GM12891 (cell line): ENCODE data around the gene GPR153.
A peak's percentile ranks its signal among the peaks of the same experiment; 100 is the strongest.

Experiments used
- DNase-seq: peaks from one replicate; pipeline ENCODE4 v3.0.0; 2011; ENCODE audit warnings: low spot score; ENCODE audit not compliant: insufficient read length
- FAIRE-seq: peaks from 2 replicates; lab custom pipeline; 2011; peaks lifted over from hg19 to GRCh38; lab: Jason Lieb, UNC
- PAX5 ChIP-seq: IDR thresholded peaks from 2 replicates; pipeline ENCODE4 v1.6.1; 2011; ENCODE audit warnings: low read length, moderate library complexity, mild to moderate bottlenecking; ENCODE audit not compliant: insufficient read depth, severe bottlenecking
- POLR2A ChIP-seq: IDR thresholded peaks from 2 replicates; pipeline ENCODE4 v1.6.1; 2011; ENCODE audit warnings: low read depth, low read length, control low read depth
- POLR2AphosphoS5 ChIP-seq: IDR thresholded peaks from 2 replicates; pipeline ENCODE4 v1.6.1; 2011; ENCODE audit warnings: low read depth, low read length, control low read depth
- POU2F2 ChIP-seq: IDR thresholded peaks from 2 replicates; pipeline ENCODE4 v1.6.1; 2011; ENCODE audit warnings: low read depth, mild to moderate bottlenecking, control low read depth, low read length, moderate library complexity
- SPI1 ChIP-seq: IDR thresholded peaks from 2 replicates; pipeline ENCODE4 v1.6.1; 2011; ENCODE audit warnings: low read depth, low read length, control low read depth
- TAF1 ChIP-seq: IDR thresholded peaks from 2 replicates; pipeline ENCODE4 v1.6.1; 2011; ENCODE audit warnings: low read depth, low read length, control low read depth

GPR153 gene

GRCh38 chr1:6208723-6209660 is 51.9 kb downstream of the GPR153 start:
- FAIRE-seq: peak; percentile 82
- TF ChIP-seq POLR2A (no peak), PAX5 (no peak)
- DNase-seq: peak; percentile 61

GRCh38 chr1:6207921-6208320 is 53.0 kb downstream of the GPR153 start:
- FAIRE-seq (no peak), DNase-seq (no peak)

GRCh38 chr1:6207075-6207885 is 53.6 kb downstream of the GPR153 start:
- FAIRE-seq (peak; percentile 52), DNase-seq (no peak)
- TF ChIP-seq SPI1: no peak

More at GRCh38 chr1:6207921-6208320, 53.0 kb downstream of the GPR153 start:
- TF ChIP-seq POLR2A (no peak), POLR2AphosphoS5 (no peak), TAF1 (no peak), PAX5 (no peak), POU2F2 (no peak)

- no peak for FAIRE-seq
These were observed 54.4 kb downstream of the GPR153 start for GRCh38 chr1:6206520-6206855.

GRCh38 chr1:6205849-6206519 is 54.9 kb downstream of the GPR153 start, which contains the start of gene RNF207:
Gene RNF207, plus strand, starts transcription at chr1:6206119. Its CDS starts 417 bp downstream, at chr1:6206536.
- TF ChIP-seq POLR2AphosphoS5: peak; percentile 58
- TF ChIP-seq POU2F2: no peak
- TF ChIP-seq PAX5: no peak
- peak; percentile 47; the same call in 1 of the 2 replicates for TF ChIP-seq TAF1
- TF ChIP-seq POLR2A: peak; percentile 69
- FAIRE-seq (peak; percentile 89), DNase-seq (peak; percentile 86)

More at GRCh38 chr1:6206520-6206855, 54.4 kb downstream of the GPR153 start:
- no peak for DNase-seq
- TF ChIP-seq PAX5: no peak
- TF ChIP-seq TAF1: no peak
- no peak for TF ChIP-seq SPI1
- no peak for TF ChIP-seq POU2F2
- TF ChIP-seq POLR2A: no peak
- TF ChIP-seq POLR2AphosphoS5: no peak

GRCh38 chr1:6202256-6202655 is 58.6 kb downstream of the GPR153 start:
- FAIRE-seq (no peak), DNase-seq (no peak)
- TF ChIP-seq POLR2AphosphoS5 (no peak), SPI1 (no peak), PAX5 (no peak), POU2F2 (no peak), TAF1 (no peak), POLR2A (no peak)

- no peak for TF ChIP-seq POU2F2
- no peak for TF ChIP-seq TAF1
- FAIRE-seq: no peak
- no peak for DNase-seq
These were observed 60.6 kb downstream of the GPR153 start for GRCh38 chr1:6200188-6200809.

- peak; percentile 96 for FAIRE-seq
- TF ChIP-seq POLR2AphosphoS5: peak; percentile 89
- TF ChIP-seq TAF1: peak; percentile 97
- TF ChIP-seq POU2F2: peak; percentile 97
- peak; percentile 62 for TF ChIP-seq SPI1
- TF ChIP-seq PAX5: no peak
- peak; percentile 85 for TF ChIP-seq POLR2A
- DNase-seq: peak; percentile 88
These were observed 61.4 kb downstream of the GPR153 start, which contains the start of gene RPL22 for GRCh38 chr1:6199298-6200187. Gene RPL22, minus strand, starts transcription at chr1:6199595. Its CDS starts 22 bp downstream, at chr1:6199573.
